Activated gamma-delta T cell treated with Interleukin-2 at 50 U/mL for 16 hours (primary cell): ENCODE data around the gene HMGB3.
"Not testable (repeated sequence)": the region's sequence is repeated elsewhere in the genome, so short reads cannot be mapped to it uniquely, and the experiment has no call there.

Experiments
- DNase-seq: peaks from one replicate; pipeline ENCODE4 v3.0.0-alpha.2; 2020

Gene HMGB3

DNA sequence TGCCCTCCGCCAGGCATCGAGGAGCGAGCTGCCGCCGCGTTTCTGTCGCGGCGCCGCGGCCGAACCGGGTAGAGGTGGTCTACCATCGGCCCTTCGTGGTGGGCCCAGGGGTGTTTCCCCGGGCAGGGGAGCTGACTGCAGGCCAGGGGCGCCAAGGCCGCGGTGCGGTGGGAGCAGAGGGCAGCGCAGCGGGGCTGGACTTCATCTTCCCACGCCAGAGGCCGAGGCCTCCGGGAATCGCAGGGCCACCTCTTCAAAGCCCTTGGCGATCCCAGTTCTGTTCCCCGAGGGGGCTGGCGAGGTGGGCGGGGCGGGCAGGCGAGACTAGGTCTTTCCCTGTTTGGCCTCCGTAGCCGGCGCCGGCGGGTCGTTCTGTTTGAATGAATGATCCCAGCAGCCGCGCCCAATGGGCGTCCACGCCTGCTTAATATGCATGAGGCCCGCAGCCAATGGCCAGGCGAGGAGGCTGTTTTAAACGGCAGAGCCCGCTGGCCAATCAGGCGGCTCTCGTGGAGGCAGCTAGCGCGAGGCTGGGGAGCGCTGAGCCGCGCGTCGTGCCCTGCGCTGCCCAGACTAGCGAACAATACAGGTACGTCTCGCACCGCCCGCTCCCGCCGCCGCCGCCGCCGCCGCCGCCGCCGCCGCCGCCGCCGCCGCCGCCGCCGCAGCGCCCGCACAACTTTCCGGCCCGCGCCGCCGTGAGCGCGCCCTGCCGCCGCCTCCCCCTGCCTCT is at the start of gene HMGB3:
Gene HMGB3 (plus strand): TSS at position 548 of the 733 bp plus-strand sequence. CDS start 2,265 bp downstream, outside the sequence.
- peak; percentile 60 for DNase-seq

DNA sequence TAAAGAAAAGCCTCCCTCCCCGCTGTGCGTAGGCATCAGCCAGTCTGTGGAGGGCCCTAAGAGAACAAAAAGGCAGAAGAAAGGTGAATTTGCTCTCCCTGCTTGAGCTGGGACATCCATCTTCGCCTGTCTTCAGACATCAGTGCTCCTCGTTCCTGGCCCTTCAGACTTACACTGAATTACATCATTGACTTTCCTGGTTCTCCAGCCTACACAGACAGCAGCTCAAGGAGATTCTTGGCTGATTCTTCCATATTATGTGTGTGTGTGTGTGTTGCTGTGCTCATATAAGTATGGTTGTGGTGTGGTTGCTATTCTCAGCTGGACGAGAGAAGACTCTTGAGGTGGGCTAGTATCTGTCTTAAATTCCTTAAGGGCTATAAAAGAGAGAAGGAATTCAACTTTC is 49.2 kb upstream of the HMGB3 start:
- no peak for DNase-seq

DNA sequence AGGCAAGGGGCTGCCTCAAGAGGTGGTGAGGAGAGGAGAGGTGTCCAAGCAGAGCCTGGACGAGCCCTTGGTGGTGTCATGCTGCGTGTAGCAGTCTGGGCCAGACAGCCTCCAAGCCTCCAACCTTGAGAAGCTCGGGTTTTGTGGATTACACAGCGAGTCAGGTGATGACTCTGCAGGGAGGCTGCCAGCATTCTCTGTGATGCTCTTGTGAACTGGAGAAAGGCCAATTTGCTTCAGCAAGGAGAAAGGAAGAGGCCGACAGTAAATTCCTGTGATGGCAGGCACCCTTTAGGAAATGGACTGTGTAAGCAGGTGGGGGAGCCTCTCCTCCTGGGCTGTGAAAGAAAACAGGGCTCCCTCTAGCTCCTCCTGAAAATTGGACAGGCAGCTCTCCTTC is 48.7 kb upstream of the HMGB3 start:
- DNase-seq = no peak

DNA sequence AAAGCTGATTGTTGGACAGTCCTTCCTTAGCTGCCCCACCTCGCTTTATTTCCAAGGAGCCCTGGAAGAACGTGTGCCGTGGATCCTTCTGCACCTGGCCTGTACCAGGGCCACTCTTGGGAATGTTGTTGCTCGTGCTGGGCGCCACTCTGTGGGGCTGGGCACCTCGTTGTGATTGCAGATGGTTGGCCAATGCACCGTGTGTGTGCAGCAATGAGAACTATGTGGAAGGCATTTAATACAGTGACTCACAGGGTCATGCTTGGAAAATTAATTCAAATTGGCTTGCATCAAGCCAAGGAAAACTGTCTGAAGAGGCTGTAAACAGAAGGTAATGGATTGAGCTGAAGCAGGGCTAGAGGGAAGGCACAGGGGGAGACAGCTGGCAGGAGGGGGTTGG is 47.7 kb upstream of the HMGB3 start:
- DNase-seq = no peak

DNA sequence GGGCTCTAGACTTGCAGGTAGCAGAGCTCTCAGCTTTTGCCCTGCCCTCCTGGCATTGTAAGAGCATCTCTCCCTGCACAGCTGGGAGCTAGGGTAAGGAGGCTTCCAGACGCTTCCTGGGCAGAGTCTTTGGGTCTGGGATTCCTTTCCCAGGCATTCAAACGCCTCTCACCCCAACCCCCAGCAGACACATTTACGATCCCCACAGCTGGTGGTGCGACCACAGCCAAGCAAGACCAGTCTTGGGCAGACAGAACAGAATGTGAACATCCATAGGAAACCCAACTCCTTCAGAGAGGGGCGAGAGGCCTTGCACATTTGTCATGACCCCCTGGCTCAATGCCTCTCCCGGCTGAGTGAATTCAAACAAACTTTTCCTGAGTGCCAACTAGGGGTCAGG is 46.6 kb upstream of the HMGB3 start:
- DNase-seq = no peak

DNA sequence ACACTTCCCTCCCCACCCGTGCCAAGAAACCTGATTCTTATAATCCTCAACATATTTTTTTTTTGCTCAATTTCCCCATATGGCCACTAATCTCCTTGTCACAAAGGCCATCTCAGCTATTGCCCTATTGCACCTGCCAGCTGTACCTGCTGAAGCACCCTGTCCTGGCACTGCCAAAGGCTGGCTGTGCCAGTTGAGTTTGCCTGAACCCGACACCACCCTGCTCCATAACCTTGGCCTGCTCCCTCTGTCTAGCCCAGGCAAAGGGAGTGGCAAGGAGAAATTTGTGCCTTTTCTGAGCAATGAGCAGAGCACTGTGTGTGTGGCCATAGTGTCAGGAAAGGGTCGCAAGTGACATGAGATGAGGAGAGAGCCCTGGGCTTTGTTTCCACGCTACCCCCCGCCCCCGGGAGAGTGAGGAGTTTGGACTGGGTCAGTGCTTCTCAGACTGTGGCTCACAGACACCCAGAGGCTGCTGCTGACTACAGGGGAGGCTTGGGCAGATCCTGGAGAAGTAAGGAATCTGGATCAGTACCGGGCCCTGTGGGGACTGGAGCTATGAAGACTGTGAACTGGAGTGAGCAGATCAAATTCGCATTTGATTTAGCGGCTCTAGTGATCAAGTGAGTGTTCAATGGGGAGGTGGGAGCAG is 42.2 kb upstream of the HMGB3 start:
- DNase-seq = no peak

DNA sequence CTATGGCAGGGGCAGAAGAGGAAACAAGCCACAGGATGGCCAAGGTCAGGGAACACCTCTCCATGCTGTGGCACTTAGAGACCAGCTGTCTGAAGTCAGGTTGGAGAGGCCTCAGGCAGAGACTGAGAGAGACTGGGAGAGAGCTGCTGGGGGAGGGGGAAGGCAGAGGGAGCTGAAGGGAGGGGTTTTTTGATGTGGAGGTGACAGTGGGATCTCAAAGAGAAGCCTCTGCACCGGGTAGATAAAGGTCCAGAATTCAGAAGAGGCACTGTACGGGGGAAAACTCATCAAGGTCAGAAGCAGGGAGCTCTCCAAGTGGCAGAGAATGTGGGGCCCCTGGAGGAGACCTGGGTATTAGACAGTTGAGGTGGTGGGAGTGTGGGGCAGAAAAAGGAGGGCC is 41.6 kb upstream of the HMGB3 start:
- no peak for DNase-seq

DNA sequence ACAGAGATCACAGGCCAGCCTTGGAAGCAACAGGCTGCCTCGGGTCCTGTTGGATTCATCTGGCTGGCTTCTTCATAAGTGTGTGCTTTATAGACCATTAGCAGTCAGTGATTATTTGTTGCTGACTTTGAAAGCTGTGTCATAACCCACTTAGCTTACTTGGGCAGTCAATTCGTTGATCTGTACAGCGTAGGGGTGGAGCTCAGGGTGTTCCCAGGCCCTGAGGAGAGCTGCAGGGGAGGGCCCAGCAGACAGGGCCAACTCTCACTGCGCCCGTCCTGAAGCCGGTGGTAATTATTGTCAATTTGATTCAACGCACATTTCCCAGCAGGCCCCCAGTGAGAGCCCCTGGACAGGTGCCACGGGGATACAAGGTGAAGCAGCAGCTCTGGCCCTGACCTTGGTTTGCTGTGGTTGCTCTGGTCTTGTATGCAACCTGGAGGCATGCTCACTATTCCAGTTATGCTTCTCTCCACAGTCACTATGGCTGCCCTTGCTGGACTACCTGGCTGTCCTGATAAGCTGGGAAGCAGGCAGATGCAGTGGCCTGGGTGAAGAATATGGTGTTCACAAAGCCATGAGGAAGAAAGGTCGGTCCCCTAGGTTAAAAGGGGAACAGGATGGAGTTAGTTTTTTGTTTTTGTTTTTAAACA is 40.1 kb upstream of the HMGB3 start:
- DNase-seq = no peak

DNA sequence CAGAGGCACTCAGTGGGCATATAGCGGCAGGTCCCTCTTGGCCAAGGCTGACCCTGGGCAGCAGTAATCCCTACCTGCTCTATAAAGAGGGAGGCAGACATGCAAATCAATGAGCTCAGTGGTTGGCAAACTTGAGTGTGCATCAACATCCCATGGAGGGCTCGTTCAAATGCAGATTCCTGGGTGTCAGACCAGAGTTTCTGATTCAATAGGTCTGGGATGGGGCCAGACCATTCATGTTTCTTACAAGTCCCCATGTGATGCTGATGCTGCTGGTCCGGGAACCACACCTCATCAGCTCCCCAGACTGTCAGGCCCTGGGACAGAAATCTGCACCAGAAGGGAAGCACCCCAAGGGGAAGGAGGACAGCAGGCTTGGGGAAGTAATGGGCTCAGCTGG is 38.9 kb upstream of the HMGB3 start:
- DNase-seq = no peak

DNA sequence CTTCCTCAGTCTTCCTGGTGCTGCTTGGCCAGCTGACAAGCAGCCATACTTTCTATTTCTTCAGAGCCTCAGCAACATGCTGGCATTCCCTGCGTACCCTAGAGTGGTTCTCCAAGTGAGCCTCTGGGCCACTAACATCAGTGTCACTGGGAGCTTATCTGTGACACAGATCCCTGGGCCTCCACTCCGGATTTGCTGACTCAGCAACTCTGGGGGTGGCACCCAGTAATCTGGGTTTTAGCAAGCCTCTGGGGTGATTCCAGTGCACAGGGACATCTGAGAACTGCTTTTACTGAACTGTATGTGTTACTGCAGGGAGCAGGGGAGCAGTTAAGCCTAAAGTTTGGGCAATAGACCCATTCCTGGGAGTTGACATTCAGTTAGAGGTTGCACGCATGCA is 28.2 kb upstream of the HMGB3 start:
- DNase-seq = no peak

DNA sequence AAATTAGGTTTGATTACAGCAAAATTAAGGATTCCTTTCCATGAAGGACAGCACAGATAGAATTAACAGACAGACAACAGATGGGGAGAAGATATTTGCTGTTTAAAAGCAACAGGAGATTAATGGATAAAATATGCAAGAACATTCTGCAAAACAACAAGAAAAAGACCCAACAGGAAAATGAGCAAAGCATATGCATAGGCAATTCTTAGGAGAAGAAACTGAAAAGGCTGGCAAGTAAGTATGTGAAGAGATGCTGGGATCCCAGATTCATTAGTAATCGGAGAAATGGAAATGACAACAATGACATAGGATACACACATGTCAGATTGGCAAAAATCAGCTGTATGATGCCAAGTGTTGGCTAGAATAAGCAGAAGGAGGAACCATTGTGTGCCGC is 27.5 kb upstream of the HMGB3 start:
- DNase-seq = no peak

DNA sequence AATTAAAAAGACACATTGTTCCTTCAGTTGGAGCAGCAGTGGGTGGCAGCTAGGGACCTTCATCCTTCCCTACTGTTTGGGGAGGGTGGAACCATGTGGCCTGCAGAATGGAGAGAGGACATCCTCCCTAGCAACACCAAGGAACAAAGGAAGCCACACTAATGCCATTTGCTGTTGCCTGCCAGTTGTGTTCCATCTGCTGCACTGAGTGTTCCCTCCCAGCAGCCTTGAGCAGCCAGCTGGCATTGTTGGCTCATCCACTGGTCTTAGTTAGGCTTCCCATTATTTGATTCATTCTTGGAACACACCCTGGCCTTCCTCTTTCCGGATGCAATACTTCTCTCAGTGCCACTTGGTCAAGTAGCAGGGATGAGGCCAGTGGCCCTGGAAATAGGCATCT is 25.0 kb upstream of the HMGB3 start:
- no peak for DNase-seq

DNA sequence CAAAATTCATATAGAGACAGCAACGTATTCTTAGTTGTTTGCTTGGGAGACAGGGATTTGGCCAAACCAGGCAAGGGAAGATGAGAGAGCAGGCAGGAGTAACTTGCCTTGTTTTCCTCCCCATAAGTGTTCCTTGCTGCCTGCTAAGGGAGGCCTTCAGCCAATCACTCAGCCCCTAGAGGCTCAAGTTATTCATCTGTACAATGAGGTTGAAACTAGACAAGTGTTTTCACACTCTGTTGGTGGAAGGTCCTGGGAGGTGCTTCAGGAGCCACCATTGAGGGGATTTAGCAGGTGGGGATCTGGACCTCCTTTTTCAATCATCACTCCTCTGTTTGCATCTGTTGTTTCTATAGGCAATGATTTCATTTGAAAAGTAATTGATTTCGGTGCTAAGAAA is 23.6 kb upstream of the HMGB3 start:
- DNase-seq = no peak

DNA sequence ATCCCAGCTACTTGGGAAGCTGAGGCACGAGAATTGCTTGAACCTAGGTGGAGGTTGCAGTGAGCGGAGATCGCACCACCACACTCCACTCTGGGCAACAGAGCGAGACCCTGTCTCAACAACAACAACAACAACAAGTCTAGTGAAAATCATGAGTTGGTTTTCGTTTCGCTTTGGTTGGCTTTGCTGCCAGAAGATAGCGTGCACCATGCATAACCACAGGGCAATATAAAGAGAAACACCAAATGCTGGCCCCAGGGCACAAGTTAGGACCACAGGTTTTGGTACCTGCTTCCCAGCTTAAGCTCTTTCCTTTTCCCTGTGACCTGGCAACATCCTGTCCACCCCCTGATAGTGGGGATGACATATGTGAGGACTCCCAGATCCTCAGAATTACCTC is 21.5 kb upstream of the HMGB3 start:
- DNase-seq = no peak

DNA sequence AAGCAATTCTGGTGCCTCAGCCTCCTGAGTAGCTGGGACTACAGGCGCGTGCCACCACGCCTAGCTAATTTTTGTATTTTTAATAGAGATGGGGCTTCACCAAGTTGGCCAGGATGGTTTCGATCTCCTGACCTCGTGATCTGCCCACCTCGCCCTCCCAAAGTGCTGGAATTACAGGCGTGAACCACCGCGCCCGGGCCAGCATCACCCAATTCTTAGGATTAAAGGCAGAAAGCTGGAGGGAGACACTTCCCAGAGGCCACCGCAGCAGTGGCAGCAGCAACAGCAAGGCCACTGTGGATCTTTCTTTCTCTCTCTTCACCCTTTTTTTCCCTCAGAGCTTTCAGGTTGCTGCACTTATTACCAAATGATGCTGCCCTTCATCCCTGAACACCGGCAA is 18.7 kb upstream of the HMGB3 start:
- DNase-seq = not testable (repeated sequence)

DNA sequence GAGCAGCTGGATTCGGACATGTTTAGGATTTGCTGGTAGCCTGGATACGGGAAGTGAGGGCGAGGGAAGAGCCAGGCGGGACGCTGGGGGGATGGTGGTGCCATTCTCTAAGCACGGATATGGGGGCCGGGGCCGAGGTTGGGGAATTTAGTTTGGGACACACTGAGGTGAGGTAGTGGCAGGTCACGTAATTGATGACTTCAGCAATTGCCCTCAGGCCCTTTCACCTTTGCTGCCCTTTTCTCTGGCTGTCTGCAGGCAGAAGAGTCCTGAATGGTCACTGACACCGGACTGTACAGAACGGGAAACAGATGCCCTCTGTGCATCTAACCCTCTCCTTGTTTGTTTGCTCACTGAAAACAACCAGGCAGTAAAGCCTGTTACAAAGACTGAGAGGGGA is 16.9 kb upstream of the HMGB3 start:
- no peak for DNase-seq

DNA sequence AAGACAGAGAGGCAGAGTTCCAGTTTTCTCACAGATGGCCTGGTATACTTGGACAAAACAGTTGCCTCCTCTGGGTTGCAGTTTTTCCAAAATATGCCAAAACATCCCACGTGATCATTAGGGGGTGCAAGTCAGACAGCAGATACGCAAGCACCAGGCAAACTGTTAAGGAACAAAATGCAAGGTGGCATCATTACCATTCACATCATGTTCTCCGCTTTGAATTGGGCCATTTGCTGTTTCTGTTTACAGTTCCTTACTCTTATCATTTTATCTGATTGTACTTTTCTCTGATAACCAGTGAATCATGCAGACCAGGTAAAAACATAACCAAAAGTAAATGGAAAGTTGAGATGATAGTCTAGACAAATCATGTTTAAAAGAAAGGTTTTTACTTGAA is 16.4 kb upstream of the HMGB3 start:
- DNase-seq = no peak

DNA sequence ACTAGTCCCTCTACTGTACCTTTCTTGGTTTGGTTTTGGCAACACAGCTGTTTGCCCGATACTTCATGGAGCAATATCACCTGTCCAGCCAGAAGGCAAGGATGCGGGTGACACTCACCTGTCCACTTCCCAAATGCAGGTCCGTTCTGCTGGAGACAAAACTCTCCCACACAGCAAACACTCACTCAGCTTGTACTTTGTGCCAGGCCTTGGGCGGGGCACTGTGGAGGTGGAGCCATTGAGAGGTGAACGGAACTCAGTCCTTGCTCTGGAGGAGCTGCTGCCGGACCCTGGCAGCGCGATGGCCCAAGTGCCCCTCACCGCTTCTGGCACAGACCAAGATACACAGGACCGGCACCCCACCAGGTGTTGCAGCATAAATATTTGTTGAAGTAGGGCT is 15.3 kb upstream of the HMGB3 start:
- DNase-seq = no peak

DNA sequence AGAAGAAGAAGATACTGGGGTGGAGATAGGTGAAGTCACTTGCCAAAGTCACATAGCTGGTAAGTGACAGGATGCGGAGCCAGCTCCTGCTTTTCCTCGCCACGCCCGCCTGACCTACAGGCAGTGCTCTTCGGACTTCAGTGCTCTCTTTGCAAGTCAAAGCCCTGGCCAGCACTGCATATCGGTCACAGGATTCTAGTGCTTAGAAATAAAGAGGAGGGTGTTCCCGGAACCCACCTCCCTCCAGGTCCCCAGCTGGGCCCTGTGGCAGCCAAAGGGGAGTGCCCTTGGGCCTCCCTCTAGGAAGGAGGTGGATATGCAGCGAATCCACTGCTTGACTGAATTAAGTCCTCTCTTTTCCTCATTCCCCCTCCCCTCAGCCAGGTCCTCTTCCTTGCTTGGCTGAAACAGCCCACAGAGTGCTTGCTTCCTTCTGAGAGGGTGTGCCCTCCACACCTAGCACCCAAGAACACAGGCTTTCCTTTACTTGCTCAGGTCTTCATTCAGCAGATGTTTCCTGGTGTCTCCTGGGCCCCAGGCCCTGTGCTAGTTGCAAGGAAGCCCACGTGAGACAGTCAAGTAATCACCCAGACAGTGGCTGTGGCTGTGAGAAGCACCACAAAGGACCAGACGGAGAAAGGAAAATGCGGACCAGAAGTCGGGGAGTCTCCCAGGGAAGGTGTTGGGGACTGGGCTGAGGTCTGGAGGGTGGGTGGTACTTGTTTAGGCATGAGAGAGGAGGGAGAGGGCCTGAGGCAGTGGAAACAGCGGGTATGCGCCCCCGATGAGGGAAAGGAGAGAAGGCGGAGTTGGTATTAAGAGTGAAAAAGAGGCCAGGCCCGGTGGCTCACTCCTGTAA is 14.0 kb upstream of the HMGB3 start:
- no peak for DNase-seq

DNA sequence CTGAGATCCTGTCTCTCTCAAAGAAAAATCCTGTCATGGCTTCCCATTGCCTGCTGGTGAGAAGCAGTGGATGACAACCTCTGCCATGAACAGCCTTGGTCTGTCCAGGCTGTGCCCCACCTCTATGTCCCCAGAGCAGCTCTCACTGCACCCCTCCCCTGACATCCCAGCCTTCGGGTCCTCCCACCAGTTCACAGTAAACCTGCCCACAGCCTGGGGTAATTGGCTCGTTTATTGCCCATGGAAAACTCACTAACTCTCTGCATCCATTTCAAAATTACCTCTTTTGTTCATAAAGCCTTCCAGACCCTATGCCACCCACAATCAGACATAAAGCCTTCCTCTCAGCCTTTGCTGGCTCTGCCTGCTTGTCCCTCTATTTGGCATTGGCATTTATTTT is 10.7 kb upstream of the HMGB3 start:
- DNase-seq = no peak

DNA sequence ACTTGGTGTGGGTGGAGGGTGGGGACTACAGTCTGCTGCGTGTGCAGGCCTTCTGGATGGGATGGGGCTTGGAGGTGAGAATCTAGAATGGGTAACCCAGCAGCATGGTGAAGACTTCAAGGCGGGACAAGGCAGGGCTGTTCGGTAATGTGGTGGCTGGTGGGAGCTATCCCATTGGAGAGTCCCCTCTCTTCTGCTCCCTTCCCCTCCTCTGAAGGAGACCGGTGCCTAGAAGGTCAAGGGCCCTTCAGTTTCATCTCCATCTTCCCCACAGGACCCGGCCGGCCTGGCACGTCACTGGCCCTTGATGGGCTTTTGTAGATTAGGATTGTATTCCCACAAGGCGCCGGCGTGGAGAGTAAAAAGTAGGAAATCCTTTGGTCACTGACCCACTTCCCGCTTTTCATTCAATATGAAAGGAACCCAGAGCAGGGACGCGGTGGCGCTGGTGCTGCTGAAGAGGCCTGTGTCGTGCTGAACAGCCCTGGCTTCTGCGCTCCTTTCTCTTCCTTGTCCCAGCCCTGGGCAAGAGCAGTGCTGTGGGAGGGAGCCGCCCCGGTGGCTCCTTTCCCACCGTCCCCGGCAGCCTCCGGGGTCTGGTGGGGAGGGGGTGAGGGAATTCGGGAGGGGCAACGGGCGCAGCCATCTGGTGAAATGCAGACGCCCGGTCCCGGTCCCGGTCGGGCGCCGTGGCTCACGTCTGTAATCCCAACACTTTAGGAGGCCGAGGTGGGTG is 7.3 kb upstream of the HMGB3 start:
- DNase-seq = no peak

DNA sequence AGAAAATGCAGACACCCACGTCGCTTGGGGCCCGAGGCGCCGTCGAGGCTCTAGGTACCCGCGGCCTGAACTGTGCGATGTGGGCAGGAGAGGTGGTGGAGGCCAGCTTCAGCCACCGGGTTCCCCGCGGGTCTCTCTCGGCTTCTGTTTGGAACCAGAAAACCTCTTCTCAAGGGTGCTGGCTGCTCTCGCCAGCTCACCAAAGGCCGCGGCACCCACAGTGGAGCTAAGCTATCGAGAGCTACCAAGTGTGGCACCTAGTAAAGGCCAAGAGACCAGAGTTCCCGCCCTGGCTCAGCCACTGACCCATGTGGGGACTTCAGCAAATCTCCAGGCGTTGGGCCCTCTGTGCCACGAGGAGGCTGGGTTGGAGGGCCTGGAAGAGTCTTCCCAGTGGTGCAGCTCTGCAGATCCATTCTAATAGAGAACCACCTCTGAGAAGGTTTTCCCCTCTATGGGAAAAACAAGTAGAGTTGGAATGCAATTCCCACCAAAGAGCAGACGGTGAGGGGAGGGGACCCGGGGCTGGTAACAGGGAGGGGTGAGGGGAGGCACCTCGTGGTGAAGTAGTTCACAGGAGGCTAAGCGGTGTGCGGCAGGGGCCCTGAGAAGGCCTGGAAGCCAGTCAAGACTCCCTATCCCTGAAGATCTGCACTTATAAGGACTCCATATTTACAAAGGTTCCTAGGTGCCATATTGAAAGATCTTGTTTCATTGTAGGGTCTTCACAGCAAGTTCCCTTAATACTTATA is 5.5 kb upstream of the HMGB3 start:
- DNase-seq = no peak
